Epidermal melanocyte (primary cell): Measurements from ENCODE around the gene ADGRL1.
"Not testable (repeated sequence)": the region's sequence is repeated elsewhere in the genome, so short reads cannot be mapped to it uniquely, and the experiment has no call there.

Source experiments
- DNase-seq: peaks from one replicate; pipeline ENCODE4 v3.0.0; 2011; ENCODE audit warnings: low spot score; ENCODE audit not compliant: insufficient read length

ADGRL1 gene

GRCh38 chr19:14218620-14219330 is 12.8 kb upstream of the ADGRL1 start:
- DNase-seq: no peak

GRCh38 chr19:14217886-14218285 is 11.9 kb upstream of the ADGRL1 start:
- DNase-seq: not testable (repeated sequence)

GRCh38 chr19:14214580-14214979 is 8.6 kb upstream of the ADGRL1 start:
- no peak for DNase-seq

- DNase-seq: not testable (repeated sequence)
Observed at GRCh38 chr19:14210182-14210581, 4.2 kb upstream of the ADGRL1 start.

GRCh38 chr19:14209401-14209800 is 3.4 kb upstream of the ADGRL1 start:
- not testable (repeated sequence) for DNase-seq

- not testable (repeated sequence) for DNase-seq
Observed at GRCh38 chr19:14208496-14208895, 2.5 kb upstream of the ADGRL1 start.

GRCh38 chr19:14207796-14208195 is 1.8 kb upstream of the ADGRL1 start:
- DNase-seq: not testable (repeated sequence)

- DNase-seq: peak; percentile 91
Observed at GRCh38 chr19:14206737-14207726, 1.1 kb upstream of the ADGRL1 start.

GRCh38 chr19:14206308-14206707 is 339 bp upstream of the ADGRL1 start:
- DNase-seq: not testable (repeated sequence)

GRCh38 chr19:14204676-14205451 is 1.1 kb downstream of the ADGRL1 start:
- not testable (repeated sequence) for DNase-seq

GRCh38 chr19:14204219-14204618 is 1.8 kb downstream of the ADGRL1 start:
- DNase-seq: not testable (repeated sequence)

- DNase-seq: not testable (repeated sequence)
Observed at GRCh38 chr19:14203788-14204187, 2.2 kb downstream of the ADGRL1 start.

- no peak for DNase-seq
Observed at GRCh38 chr19:14203177-14203576, 2.8 kb downstream of the ADGRL1 start.

GRCh38 chr19:14201481-14201880 is 4.5 kb downstream of the ADGRL1 start:
- not testable (repeated sequence) for DNase-seq

- not testable (repeated sequence) for DNase-seq
Observed at GRCh38 chr19:14200147-14200841, 5.7 kb downstream of the ADGRL1 start.

GRCh38 chr19:14198384-14199376 is 7.3 kb downstream of the ADGRL1 start:
- DNase-seq: no peak

- no peak for DNase-seq
Observed at GRCh38 chr19:14197882-14198281, 8.1 kb downstream of the ADGRL1 start.

GRCh38 chr19:14197288-14197687 is 8.7 kb downstream of the ADGRL1 start:
- DNase-seq: not testable (repeated sequence)

GRCh38 chr19:14196105-14196504 is 9.9 kb downstream of the ADGRL1 start:
- not testable (repeated sequence) for DNase-seq
